ENCODE measurements around the gene XYLB.

Gene XYLB

DNA sequence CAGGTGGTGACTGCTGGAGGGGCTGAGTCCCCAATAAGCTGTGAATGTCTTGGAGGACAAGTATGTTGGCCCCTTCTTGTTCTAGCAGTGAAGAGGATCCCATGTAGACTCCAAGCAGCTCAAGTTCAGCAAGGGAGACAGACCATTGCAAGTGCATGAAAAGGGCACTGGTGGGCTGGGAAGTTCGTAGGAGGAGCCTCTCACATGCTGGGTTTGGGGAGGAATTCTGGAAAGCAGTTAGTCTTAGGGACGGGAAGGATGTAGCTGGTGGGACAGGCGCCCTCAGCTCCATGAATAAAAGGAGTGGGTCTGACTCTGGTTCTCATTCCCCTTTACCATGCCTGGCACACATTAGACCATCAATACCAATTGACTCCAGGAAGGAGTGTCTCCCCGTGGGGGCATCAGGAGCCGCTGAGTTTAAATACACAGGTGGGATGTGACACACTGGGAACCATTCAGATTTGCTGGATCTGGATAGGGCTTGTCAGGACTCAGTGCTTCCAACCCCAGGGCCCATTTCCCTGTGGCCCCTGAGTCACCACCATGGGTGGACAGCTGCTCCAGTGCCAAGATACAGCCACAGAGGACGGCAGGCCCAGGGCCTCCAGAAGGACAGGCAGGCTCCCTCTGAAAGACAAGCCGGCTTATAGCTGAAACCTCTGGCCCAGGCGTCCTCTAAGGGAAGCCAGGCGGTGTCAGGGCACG lies 552 bp upstream of the XYLB start:
- DNase-seq (ENCODE audit: extremely low spot score), result no peak
- CTCF ChIA-PET, result interaction anchor here (0.7 to 4.1 kb wide), 49 partner anchors 8 to 385 kb away, joined by 3 to 43 read pairs (median 5); partner anchors contain the start of gene ACAA1
- TF ChIP-seq, protein P1, sequence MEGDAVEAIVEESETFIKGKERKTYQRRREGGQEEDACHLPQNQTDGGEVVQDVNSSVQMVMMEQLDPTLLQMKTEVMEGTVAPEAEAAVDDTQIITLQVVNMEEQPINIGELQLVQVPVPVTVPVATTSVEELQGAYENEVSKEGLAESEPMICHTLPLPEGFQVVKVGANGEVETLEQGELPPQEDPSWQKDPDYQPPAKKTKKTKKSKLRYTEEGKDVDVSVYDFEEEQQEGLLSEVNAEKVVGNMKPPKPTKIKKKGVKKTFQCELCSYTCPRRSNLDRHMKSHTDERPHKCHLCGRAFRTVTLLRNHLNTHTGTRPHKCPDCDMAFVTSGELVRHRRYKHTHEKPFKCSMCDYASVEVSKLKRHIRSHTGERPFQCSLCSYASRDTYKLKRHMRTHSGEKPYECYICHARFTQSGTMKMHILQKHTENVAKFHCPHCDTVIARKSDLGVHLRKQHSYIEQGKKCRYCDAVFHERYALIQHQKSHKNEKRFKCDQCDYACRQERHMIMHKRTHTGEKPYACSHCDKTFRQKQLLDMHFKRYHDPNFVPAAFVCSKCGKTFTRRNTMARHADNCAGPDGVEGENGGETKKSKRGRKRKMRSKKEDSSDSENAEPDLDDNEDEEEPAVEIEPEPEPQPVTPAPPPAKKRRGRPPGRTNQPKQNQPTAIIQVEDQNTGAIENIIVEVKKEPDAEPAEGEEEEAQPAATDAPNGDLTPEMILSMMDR (IDR thresholded peaks at IDR 0.05; ENCODE audit: control extremely low read depth, extremely low read depth, low read depth, missing control alignments), result no peak
- POLR2A ChIA-PET, result no interaction called here

DNA sequence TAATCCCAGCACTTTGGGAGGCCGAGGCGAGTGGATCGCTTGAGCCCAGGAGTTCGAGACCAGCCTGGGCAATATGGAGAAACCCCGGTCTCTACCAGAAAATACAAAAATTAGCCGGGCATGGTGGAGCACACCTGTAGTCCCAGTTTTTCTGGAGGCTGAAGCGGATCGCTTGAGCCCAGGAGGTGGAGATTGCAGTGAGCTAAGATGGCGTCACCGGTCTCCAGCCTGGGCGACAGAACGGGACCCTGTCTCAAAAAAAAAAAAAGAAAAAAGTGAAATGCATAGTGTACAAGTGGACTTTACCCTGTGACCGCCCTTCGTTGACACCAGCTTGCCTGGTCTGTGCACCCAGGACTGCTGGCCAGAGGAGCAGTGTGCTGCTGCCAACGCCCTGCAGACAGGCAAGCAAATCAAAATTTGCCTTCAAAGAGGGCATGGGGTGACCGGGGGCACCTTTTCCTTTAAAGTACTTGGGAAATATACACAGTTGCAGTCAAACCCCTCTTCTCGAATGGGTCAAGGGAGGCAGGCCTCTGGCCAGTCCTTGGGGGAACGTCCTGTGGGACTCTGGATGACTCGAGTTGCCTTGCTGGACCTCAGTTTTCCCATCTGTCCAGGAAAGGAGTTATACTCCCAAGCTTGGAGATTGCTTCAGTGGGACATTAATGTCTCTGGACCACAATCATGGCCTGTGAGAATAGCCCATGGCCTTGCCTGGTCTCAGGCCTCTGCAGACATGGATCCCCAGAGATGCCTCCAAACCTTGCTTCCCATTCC lies 1.0 kb downstream of the XYLB start:
- DNase-seq (ENCODE audit: extremely low spot score), result no peak
- CTCF ChIA-PET, result interaction anchor here (0.9 to 4.1 kb wide), 20 partner anchors 7 to 653 kb away, joined by 3 to 43 read pairs (median 5); partner anchors contain the start of genes EXOG and OXSR1

DNA sequence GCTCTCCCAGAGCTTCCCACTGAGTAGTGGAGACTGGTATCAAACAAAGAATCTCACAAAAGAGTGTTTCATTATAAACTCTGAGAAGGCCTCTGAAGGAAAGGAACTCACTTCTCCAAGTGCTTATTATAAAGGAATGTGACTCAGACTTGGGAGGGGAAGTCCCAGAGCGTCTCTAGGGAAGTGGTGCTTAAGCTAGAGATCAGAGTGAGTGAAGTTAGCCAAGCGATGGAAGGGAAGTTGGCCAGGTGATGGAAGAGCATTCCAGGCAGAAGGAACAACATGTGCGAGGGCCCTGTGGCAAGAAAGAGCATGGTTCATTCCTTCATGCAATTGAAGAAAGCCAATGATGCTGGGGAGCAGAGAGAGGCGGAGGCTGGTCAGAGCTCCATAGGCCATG lies 2.3 kb downstream of the XYLB start:
- ChIA-PET CTCF (interaction anchor here (1.0 to 1.7 kb wide), 4 partner anchors 16 to 302 kb away, joined by 3 to 4 read pairs (median 4); partner anchors contain the start of gene EXOG), POLR2A (no interaction called here)
- DNase-seq (ENCODE audit: extremely low spot score), result no peak
- TF ChIP-seq, protein P1 (IDR thresholded peaks at IDR 0.05; ENCODE audit: control extremely low read depth, extremely low read depth, low read depth, missing control alignments), result no peak

More for the DNA sequence above, 1.0 kb downstream of the XYLB start:
- POLR2A ChIA-PET, result no interaction called here
- TF ChIP-seq, protein P1 (IDR thresholded peaks at IDR 0.05; ENCODE audit: control extremely low read depth, extremely low read depth, low read depth, missing control alignments), result no peak

DNA sequence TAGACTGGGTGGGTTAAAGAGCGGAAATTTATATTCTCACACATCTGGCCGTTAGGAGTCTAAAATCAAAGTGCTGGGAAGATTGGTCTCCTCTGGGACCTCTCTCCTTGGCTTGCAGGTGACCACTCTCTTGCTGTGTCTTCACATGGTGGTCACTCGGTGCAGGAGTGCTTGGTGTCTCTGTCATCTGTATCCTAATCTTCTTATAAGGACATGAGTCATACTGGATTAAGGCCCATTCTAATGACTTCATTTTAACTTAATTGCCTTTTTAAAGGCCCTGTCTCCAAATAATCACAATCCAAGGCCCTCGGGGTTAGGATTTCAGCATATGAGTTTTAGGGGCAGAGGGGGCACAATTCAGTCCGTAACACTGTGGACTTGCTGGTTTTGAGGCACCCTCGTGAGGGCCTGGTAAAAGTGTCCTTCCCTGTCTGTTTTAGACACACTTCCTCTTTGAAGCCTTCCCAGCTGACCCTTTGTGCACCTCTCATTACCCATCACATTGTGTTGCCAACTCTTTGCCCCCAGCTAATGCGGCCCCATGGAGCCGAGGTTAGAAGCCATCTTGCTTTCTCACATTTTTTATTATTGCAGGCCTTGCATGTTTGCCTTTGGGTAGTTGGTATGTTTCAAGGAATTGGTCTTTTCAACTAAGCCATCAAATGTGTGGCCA lies 3.2 kb downstream of the XYLB start:
- DNase-seq (ENCODE audit: extremely low spot score), result no peak
- POLR2A ChIA-PET, result no interaction called here
- CTCF ChIA-PET, result interaction anchor here (1.3 to 1.7 kb wide), 3 partner anchors 15 to 147 kb away, joined by 3 to 4 read pairs (median 4); partner anchors contain the start of gene EXOG
- TF ChIP-seq, protein P1 (IDR thresholded peaks at IDR 0.05; ENCODE audit: control extremely low read depth, extremely low read depth, low read depth, missing control alignments), result no peak

DNA sequence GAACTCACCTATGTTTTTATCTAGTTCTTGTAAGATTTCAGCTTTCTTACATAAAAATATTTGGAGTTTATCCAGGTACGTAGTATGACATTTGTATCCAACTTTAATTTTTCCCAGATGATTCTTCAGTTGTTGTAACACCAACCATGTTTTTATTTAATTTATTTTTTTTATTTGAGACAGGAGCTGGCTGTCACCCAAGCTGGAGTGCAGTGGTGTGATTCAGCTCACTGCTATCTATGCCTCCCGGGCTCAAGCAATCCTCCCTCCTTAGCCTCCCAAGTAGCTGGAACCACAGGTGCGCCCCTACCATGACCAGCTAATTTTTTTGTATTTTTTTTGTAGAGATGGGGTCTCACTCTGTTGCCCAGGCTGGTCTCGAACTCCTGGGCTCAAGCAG lies 6.6 kb downstream of the XYLB start:
- TF ChIP-seq, protein P1 (IDR thresholded peaks at IDR 0.05; ENCODE audit: control extremely low read depth, extremely low read depth, low read depth, missing control alignments), result no peak
- ChIA-PET CTCF (interaction anchor here (1.0 kb wide), 1 partner anchor 127 kb away, joined by 4 read pairs; no protein-coding TSS in a partner anchor), POLR2A (no interaction called here)
- no peak for DNase-seq (ENCODE audit: extremely low spot score)

Measured in GM10248 (cell line).